Upper lobe of left lung (tissue), 6 donors: Measurements from ENCODE around the gene ERVV-1. TPM values are rescaled to one million over a fixed set of nuclear protein-coding genes. Genes with fewer than 3 reads are reported as not detected.
A peak's percentile ranks its signal among the peaks of the same experiment; 100 is the strongest.

Experiments used
- ATAC-seq, 2 donors: fragments of 200-7000 bp; cut with Tn5 transposase; one replicate each; pipeline ENCODE4 v1.9.1; 2022; ENCODE audit warnings: mild to moderate bottlenecking in 2 of 2, moderate library complexity in 2 of 2; ENCODE audit not compliant: low FRiP score in 2 of 2
- DNase-seq, 2 donors: peaks; one replicate each; pipeline ENCODE4 v3.0.0-alpha.2; 2019 to 2020
- H3K27ac ChIP-seq, 4 donors: fragments of 200-600 bp; sonication (generic); one replicate each; pipeline ENCODE4 v1.5.1; 2016 to 2019
- H3K27me3 ChIP-seq, 4 donors: fragments of 200-600 bp; sonication (generic); one replicate each; pipeline ENCODE4 v1.5.1; 2017 to 2019
- H3K36me3 ChIP-seq, 4 donors: fragments of 200-600 bp; sonication (generic); one replicate each; pipeline ENCODE4 v1.5.1; 2016 to 2019
- H3K4me1 ChIP-seq, 4 donors: fragments of 200-600 bp; sonication (generic); one replicate each; pipeline ENCODE4 v1.5.1; 2018 to 2019
- H3K4me3 ChIP-seq, 4 donors: fragments of 200-600 bp; sonication (generic); one replicate each; pipeline ENCODE4 v1.5.1; 2017 to 2019; ENCODE audit warnings: mild to moderate bottlenecking in 2 of 4, moderate library complexity in 1 of 4
- H3K9me3 ChIP-seq, 4 donors: fragments of 200-600 bp; sonication (generic); one replicate each; pipeline ENCODE4 v1.5.1; 2018 to 2019
- CTCF ChIP-seq, 6 experiments: fragments of 450-650 bp in 4 of 6; fragments of 200-600 bp in 2 of 6; sonication (generic) in 2 of 6; IDR thresholded peaks; one replicate each; pipeline ENCODE4 v1.5.1; 2016 to 2019; ENCODE audit warnings: antibody characterized with exemption in 6 of 6
- EP300 ChIP-seq, 4 donors: sonication (generic); formaldehyde crosslinking; IDR thresholded peaks; one replicate each; pipeline ENCODE4 v1.5.1; 2017; ENCODE audit warnings: antibody characterized with exemption in 4 of 4, control low read depth in 2 of 4
- POLR2A ChIP-seq, 4 donors: fragments of 450-650 bp; IDR thresholded peaks; one replicate each; pipeline ENCODE4 v1.5.1; 2016 to 2017; ENCODE audit warnings: antibody characterized with exemption in 4 of 4, mild to moderate bottlenecking in 2 of 4
- POLR2AphosphoS5 ChIP-seq, 2 donors: sonication (generic); formaldehyde crosslinking; IDR thresholded peaks; one replicate each; pipeline ENCODE4 v1.5.1; 2017; ENCODE audit warnings: antibody characterized with exemption in 2 of 2
- whole genome bisulfite sequencing, 2 donors: methylation state at CpG; one replicate each; pipeline ENCODE4 v1.1.5; 2017 to 2018; 5-methylcytosine and 5-hydroxymethylcytosine counted together
- total RNA-seq, 6 donors: library from RNA; depleted of rRNA in 4 of 6; stranded (reverse); fragments of >200 nt in 4 of 6; gene quantifications; one replicate each; pipeline versions ENCODE4 v1.1.0 to v1.2.1, GENCODE V29; 2016 to 2021
- donor health status: DM: no; HTN: no; CAD: no; lungs with moderate emphysema.
- donor health status: DM: no; HTN: yes; CAD: no; lungs with severe emphysema.

ERVV-1 gene
- total RNA-seq, 6 donors from 2014 or later, result not detected

- DNase-seq, result peak in 1 of 2 donors; percentile 82
- Histone ChIP-seq H3K36me3 (no peaks in the 10 kb centered on the region), H3K4me1 (no peaks in the 10 kb centered on the region), H3K9me3 (peaks cover 10 to 20% (median 17%) of the 10 kb centered on the region in 4 donors), H3K4me3 (peak overlapping the region in 3 of 4 donors; percentile 12 to 15 (median 12)), H3K27me3 (no peaks in the 10 kb centered on the region), H3K27ac (no peak overlapping the region)
- ATAC-seq, result peak in 1 of 2 donors; percentile 43
- TF ChIP-seq POLR2A (IDR thresholded peaks at IDR 0.05) (no peak), EP300 (IDR thresholded peaks at IDR 0.05) (no peak), POLR2AphosphoS5 (IDR thresholded peaks at IDR 0.05) (no peak), CTCF (IDR thresholded peaks at IDR 0.05) (no peak)
- WGBS, 2 donors, result 23 to 42% methylated on average over 42 to 52 of the region's 52 CpGs
Measured at GRCh38 chr19:53037101-53038097, 23.7 kb downstream of the ERVV-1 start.

- H3K4me1 ChIP-seq, result no peaks in the 10 kb centered on the region
- H3K27ac ChIP-seq, result no peak overlapping the region
- TF ChIP-seq POLR2A (IDR thresholded peaks at IDR 0.05), result no peak
- no peak for TF ChIP-seq EP300 (IDR thresholded peaks at IDR 0.05)
- no peak for TF ChIP-seq POLR2AphosphoS5 (IDR thresholded peaks at IDR 0.05)
- TF ChIP-seq CTCF (IDR thresholded peaks at IDR 0.05), result no peak
- H3K36me3 ChIP-seq, result no peaks in the 10 kb centered on the region
- H3K27me3 ChIP-seq, result no peaks in the 10 kb centered on the region
- WGBS, 2 donors, result 75% methylated on average over 1 of the region's 1 CpG
- no peak overlapping the region for H3K4me3 ChIP-seq
- H3K9me3 ChIP-seq, result peaks cover 10 to 18% (median 17%) of the 10 kb centered on the region in 4 donors
- DNase-seq (no peak), ATAC-seq (no peak)
Measured at GRCh38 chr19:53041366-53041765, 27.6 kb downstream of the ERVV-1 start.

GRCh38 chr19:53045536-53045935 is 31.8 kb downstream of the ERVV-1 start:
- no peaks in the 10 kb centered on the region for H3K36me3 ChIP-seq
- no peaks in the 10 kb centered on the region for H3K4me1 ChIP-seq
- DNase-seq, result no peak
- ATAC-seq, result no peak
- no peaks in the 10 kb centered on the region for H3K27me3 ChIP-seq
- 70 to 74% methylated on average over 16 of the region's 16 CpGs for WGBS, 2 donors
- no peak overlapping the region for H3K27ac ChIP-seq
- TF ChIP-seq POLR2AphosphoS5 (IDR thresholded peaks at IDR 0.05) (no peak), CTCF (IDR thresholded peaks at IDR 0.05) (no peak), POLR2A (IDR thresholded peaks at IDR 0.05) (no peak)
- H3K9me3 ChIP-seq, result peaks cover 0 to 24% (median 14%) of the 10 kb centered on the region in 4 donors
- no peak overlapping the region for H3K4me3 ChIP-seq

- DNase-seq, result no peak
- peaks cover 0 to 24% (median 21%) of the 10 kb centered on the region in 4 donors for H3K9me3 ChIP-seq
Measured at GRCh38 chr19:53047379-53047778, 33.7 kb downstream of the ERVV-1 start.

More at GRCh38 chr19:53047379-53047778, 33.7 kb downstream of the ERVV-1 start:
- H3K27me3 ChIP-seq, result no peaks in the 10 kb centered on the region
- H3K4me3 ChIP-seq, result no peak overlapping the region
- no peaks in the 10 kb centered on the region for H3K36me3 ChIP-seq
- no peak overlapping the region for H3K27ac ChIP-seq
- no peak for TF ChIP-seq CTCF (IDR thresholded peaks at IDR 0.05)
- no peak for TF ChIP-seq EP300 (IDR thresholded peaks at IDR 0.05)
- no peak for TF ChIP-seq POLR2AphosphoS5 (IDR thresholded peaks at IDR 0.05)
- ATAC-seq, result no peak
- H3K4me1 ChIP-seq, result no peaks in the 10 kb centered on the region
- 83 to 92% methylated on average over 2 of the region's 2 CpGs for WGBS, 2 donors
